ENCODE data around the gene ZBTB21.

The ZBTB21 gene

GRCh38 chr21:41966872-41967621, 43.1 kb downstream of the ZBTB21 start:
- no peak for TF ChIP-seq MYC (IDR thresholded peaks at IDR 0.05; ENCODE audit: low read depth, low read length)
- no peak for TF ChIP-seq CTCF (IDR thresholded peaks at IDR 0.05; ENCODE audit: low read depth, low read length)
- no peak for TF ChIP-seq POLR2A (IDR thresholded peaks at IDR 0.05; ENCODE audit: extremely low read depth, insufficient read length)
- no peak for TF ChIP-seq MAX (IDR thresholded peaks at IDR 0.05; ENCODE audit: low read depth, low read length)
- no peak for DNase-seq (ENCODE audit: low read depth)
- H3K4me3 ChIP-seq (ENCODE audit: low read depth, low read length), result no peak overlapping the region

GRCh38 chr21:41966041-41966833, 43.9 kb downstream of the ZBTB21 start:
- TF ChIP-seq MYC (IDR thresholded peaks at IDR 0.05; ENCODE audit: low read depth, low read length) (no peak), POLR2A (IDR thresholded peaks at IDR 0.05; ENCODE audit: extremely low read depth, insufficient read length) (no peak), CTCF (IDR thresholded peaks at IDR 0.05; ENCODE audit: low read depth, low read length) (no peak), MAX (IDR thresholded peaks at IDR 0.05; ENCODE audit: low read depth, low read length) (no peak)
- H3K4me3 ChIP-seq (ENCODE audit: low read depth, low read length), result no peak overlapping the region
- no peak for DNase-seq (ENCODE audit: low read depth)

- no peak overlapping the region for H3K4me3 ChIP-seq (ENCODE audit: low read depth, low read length)
- DNase-seq (ENCODE audit: low read depth), result no peak
- TF ChIP-seq POLR2A (IDR thresholded peaks at IDR 0.05; ENCODE audit: extremely low read depth, insufficient read length) (no peak), MYC (IDR thresholded peaks at IDR 0.05; ENCODE audit: low read depth, low read length) (no peak), MAX (IDR thresholded peaks at IDR 0.05; ENCODE audit: low read depth, low read length) (no peak), CTCF (IDR thresholded peaks at IDR 0.05; ENCODE audit: low read depth, low read length) (no peak)
These were observed 44.6 kb downstream of the ZBTB21 start for GRCh38 chr21:41965461-41966013.

- DNase-seq (ENCODE audit: low read depth), result no peak
- TF ChIP-seq CTCF (IDR thresholded peaks at IDR 0.05; ENCODE audit: low read depth, low read length), result no peak
- no peak for TF ChIP-seq POLR2A (IDR thresholded peaks at IDR 0.05; ENCODE audit: extremely low read depth, insufficient read length)
- no peak for TF ChIP-seq MAX (IDR thresholded peaks at IDR 0.05; ENCODE audit: low read depth, low read length)
- no peak for TF ChIP-seq MYC (IDR thresholded peaks at IDR 0.05; ENCODE audit: low read depth, low read length)
- no peak overlapping the region for H3K4me3 ChIP-seq (ENCODE audit: low read depth, low read length)
These were observed 45.1 kb downstream of the ZBTB21 start for GRCh38 chr21:41965045-41965444.

- TF ChIP-seq MAX (IDR thresholded peaks at IDR 0.05; ENCODE audit: low read depth, low read length) (no peak), CTCF (IDR thresholded peaks at IDR 0.05; ENCODE audit: low read depth, low read length) (no peak), POLR2A (IDR thresholded peaks at IDR 0.05; ENCODE audit: extremely low read depth, insufficient read length) (no peak), MYC (IDR thresholded peaks at IDR 0.05; ENCODE audit: low read depth, low read length) (no peak)
- no peak for DNase-seq (ENCODE audit: low read depth)
- no peak overlapping the region for H3K4me3 ChIP-seq (ENCODE audit: low read depth, low read length)
These were observed 46.0 kb downstream of the ZBTB21 start for GRCh38 chr21:41964171-41964570.
